ENCODE results near the gene PGAM2.
"Not testable (repeated sequence)": the region's sequence is repeated elsewhere in the genome, so short reads cannot be mapped to it uniquely, and the experiment has no call there.

Gene PGAM2

DNA sequence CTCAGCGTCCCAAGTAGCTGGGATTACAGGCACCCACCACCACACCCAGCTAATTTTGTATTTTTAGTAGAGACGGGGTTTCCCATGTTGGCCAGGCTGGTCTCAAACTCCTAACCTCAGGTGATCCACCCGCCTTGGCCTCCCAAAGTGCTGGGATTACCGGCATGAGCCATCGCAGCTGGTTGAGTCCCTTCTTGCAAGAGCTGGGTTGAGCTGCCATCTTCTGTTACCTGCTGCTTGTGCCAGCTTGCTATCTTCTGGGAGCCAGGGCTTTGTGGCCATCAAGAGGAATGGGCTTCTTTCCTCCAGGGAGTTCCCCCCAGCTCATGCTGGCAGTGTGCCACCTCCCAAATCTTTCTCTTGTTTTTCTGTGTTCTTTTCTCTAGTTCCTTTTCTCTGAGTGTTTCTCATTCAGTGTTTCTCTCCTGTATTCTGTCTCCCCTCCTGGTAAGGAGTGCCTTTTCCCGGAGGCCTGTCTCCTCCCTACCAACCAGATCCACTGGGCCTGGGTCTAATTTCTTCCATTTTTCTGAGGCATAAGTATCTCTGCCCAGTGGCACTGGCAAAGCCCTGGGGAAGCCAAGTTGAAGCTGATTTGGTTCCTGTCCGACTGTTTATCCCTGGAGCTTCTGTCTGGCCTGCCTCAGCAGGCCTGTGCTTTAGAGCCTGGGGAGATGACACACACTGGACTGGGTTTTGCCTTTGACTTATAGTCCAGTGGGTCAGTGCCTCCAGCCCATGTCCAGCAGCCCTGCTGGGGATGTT is 17.2 kb downstream of the PGAM2 start:
- DNase-seq: no peak

- DNase-seq: no peak
Observed at GRCh38 chr7:44046321-44047061, 18.9 kb downstream of the PGAM2 start.

DNA sequence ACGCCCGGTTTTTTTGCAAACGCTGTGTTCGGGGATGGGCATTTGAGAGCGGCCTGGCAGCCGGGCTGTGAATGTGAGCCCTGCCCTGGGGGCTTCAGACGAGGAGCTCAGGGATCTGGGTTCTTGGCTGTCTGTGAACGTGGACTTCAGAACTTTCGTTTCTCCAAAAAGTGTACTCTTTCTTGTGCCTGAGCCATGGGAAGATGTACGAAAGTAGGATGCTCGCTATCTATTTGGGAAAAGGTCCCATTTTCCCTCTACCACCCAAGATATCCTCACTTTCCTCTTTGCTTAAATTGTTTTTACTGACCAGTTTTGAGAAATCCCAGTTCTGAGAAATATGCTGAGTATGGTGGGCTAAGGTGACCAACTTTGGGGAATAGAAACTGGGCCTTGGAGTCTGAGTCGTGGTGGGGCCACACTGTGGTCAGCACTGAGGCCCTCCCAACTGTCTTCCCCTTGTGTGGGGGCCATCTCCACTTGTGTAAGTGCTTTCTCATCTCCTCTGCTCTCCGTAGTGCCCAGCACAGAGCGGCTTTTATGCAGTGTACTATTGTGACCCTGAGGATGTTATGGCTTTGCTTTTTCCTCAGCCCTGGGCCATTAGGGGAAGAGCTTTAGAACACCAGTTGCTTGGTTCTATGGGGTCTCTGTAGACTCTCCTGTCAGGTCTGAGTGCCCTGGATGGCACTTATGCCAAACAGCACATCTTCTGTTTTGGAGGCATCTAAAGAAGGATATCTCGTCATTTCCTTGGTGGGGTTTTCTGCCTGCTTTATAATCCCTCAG is 19.9 kb downstream of the PGAM2 start:
- DNase-seq: no peak

- DNase-seq: peak; percentile 86
Observed at GRCh38 chr7:44044315-44045225, 20.8 kb downstream of the PGAM2 start, which contains the start of gene DBNL. Gene DBNL (plus strand): TSS chr7:44044702. CDS start chr7:44044738, 36 bp downstream.

DNA sequence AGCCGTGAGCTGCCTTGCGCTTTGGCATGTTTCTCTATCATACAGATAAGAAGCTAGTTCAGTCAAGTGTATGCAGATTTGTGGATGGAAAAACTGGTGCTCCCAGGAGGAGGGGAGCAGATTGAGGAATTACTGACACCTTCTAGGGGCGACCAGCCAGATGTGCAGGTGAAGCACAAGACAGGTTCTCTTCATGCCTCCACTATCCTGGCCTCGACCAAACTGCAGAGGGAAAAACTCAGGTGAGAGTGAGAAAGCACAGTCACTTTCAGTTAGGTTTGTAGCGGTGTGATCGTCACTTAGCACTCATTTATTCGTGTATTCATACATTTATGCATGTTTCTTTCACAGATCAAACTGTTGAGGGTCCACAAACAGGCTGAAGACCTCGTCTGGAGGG is 21.5 kb downstream of the PGAM2 start:
- no peak for DNase-seq

GRCh38 chr7:44042221-44042620 is 23.1 kb downstream of the PGAM2 start:
- no peak for DNase-seq

GRCh38 chr7:44040493-44040891 is 24.9 kb downstream of the PGAM2 start:
- DNase-seq: not testable (repeated sequence)

DNA sequence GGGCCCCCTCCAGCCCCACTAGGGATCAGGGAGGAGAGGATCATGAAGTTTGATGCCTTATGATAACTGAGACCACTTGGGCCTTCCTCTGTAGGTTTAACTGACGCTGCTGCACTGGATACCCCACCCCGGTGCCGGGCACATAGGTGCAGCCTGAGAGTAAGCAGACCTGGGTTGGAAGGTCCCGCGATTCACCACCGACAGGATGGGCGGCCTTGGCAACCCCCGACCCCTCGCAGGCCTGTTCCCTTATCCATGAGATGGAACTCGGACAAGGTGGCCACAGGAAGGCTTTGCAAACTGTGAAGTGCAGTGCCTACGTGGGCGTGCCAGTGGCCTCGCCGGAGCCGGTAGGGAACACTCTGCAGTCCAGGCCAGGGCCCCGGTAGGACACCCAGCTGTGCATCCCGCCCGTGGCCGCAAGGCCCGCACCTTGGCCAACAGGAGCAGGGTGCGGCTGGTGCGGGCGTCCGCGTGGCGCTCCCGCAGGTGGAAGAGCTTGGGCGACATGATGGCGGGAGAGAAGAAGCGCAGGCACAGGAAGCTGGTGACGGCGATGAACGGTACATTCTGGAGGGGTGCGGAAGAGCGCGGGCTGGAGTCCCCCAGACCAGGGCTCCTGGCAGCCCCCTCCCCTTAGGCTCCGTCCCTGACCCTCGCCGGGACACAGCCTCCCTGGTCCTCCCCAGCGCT is 25.4 kb downstream of the PGAM2 start:
- not testable (repeated sequence) for DNase-seq

DNA sequence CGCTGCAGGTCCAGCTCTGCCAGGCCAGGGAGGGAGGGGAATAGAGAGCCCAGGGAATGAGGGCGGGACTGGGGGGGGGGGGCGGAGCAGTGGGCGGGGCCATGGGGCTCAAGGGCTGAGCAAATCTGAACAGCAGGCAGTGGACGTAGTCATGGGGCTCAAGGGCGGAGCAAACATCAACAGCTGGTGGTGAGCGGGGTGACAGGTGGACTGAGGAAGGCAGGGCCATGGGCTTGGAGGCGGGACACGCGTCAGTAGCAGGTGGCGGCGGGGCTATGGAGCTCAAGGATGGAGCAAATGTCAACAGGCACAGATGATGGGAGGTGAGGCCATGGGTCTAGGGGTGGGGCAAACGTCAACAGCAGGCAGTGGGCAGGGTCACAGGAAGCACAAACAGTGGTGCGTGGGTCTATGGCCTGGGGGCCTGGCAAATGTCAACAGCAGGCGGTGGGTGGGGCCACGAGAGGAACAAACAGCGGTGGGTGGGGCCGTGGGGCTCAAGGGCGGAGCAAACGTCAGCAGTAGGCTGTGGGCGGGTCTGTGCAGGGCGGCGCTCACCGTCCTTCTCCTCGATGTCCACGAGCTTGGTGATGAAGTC is 26.3 kb downstream of the PGAM2 start:
- not testable (repeated sequence) for DNase-seq

DNA sequence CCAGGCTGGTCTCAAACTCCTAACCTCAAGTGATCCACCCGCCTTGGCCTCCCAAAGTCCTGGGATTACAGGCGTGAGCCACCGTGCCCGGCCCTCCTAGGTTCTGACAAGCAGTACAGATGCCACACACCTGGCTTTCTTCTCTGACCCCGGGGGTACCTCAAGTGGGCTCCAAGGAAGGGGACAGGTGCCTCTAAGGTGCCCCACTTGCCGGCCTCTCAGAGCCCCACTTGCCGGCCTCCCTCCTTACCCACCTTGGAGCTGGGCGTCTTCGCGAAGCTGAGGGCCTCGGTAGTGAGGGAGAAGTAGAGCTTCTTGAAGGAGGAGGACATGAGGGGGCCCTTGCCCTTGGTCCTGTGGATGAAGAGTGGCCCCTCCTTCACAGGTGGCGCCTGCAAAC is 26.8 kb downstream of the PGAM2 start:
- DNase-seq: not testable (repeated sequence)

- not testable (repeated sequence) for DNase-seq
Observed at GRCh38 chr7:44037951-44038350, 27.4 kb downstream of the PGAM2 start.

DNA sequence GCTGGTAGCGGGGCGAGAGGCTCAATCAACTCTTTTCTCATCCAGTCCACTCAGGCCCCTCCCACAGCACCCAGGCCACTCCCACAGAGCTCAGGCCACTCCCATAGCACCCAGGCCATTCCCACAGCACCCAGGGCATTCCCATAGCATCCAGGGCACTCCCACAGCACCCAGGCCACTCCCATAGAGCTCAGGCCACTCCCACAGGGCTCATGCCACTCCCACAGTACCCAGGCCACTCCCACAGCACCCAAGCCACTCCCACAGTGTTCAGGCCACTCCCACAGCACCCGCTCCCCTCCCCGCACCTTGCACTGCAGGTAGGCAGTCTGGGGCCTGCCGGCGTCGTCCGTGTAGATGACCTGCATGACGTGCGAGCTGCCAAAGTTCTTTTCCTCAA is 29.0 kb downstream of the PGAM2 start:
- DNase-seq: peak; percentile 24

- DNase-seq: not testable (repeated sequence)
Observed at GRCh38 chr7:44033971-44034844, 31.2 kb downstream of the PGAM2 start.

DNA sequence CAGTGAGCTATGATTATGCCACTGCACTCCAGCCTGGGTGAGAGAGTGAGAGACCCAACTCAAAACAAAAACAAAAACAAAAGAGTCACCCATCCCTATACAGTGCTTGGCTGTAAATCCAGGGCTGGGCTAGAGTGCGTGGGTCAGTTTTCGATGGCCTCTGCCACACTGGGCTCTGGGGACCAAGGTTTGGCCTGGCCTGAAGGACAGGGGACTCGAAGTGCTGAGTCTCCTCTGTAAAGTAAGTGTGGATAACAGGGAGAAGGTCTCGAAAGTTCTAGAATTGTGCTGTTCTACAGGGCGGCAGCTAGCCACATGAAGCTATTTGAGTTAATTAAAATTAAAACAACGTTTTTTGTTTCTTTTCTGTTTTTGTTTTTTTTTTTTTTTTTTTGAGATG is 33.3 kb downstream of the PGAM2 start:
- not testable (repeated sequence) for DNase-seq

DNA sequence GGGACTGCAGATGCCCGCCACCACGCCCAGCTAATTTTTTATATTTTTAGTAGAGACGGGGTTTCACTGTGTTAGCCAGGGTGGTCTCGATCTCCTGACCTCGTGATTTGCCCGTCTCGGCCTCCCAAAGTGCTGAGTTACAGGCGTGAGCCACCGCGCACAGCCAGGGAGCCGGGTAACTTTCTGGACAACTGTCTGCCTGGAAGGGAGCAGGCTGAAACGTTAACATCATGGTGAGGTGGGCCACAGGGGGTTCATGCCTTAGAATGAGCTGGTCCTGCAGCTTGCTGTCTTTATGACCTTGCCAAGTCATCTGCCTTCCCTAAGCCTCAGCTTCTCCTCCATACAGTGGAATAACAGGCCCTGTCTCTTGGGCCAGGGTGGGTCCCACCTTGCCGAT is 34.0 kb downstream of the PGAM2 start:
- DNase-seq: not testable (repeated sequence)

DNA sequence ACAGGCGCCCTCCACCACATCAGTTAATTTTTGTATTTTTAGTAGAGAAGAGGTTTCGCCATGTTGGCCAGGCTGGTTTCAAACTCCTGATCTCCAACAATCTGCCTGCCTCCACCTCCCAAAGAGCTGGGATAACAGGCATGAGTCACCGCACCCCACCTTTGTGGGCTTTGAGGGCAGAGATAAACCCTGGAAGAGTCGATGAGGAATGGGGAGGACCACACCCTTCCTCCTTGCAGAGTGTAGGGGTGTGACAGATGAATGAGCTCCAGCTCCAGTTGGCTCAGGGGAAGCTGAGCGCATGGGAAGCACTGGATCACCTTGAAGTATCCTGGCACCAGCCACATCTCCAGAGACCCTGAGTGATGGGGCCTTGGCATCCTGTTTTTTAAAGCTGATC is 35.3 kb downstream of the PGAM2 start:
- DNase-seq: not testable (repeated sequence)

- not testable (repeated sequence) for DNase-seq
Observed at GRCh38 chr7:44029433-44029832, 35.9 kb downstream of the PGAM2 start.

DNA sequence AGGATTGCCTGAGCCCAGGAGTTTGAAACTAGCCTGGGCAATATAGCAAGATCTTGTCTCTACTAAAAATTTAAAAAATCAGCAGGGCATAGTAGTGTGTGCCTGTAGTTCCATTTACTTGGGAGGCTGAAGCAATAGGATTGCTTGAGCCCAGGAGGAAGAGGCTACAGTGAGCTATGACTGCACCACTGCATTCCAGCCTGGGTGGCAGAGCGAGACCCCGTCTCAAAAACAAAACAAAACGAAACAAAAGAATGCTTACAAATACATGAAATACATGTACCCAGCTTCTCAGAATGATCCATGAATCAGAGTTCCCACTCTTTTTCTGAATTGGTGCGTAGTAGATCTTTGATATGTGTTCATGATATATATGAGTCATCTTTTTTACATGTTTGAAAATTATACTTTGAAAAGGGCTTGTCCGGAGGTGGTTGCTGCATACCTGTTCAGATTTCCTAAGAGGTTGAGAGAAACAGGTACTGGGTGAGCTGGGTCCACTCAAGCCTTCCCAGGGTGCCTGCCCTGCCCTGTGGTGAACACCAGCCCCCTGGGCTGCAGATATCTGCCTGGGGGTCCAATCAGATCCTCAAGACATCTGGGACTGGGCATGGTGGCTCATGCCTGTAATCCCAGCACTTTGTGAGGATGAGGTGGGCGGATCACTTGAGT is 42.4 kb downstream of the PGAM2 start:
- DNase-seq: not testable (repeated sequence)

- DNase-seq: not testable (repeated sequence)
Observed at GRCh38 chr7:44022069-44022468, 43.3 kb downstream of the PGAM2 start.

Data from fibroblast of skin of scalp (primary cell).